ENCODE results near the gene CES5A.
"Not testable (repeated sequence)": the region's sequence is repeated elsewhere in the genome, so short reads cannot be mapped to it uniquely, and the experiment has no call there.

The CES5A gene

GRCh38 chr16:55825115-55825728 is 50.0 kb downstream of the CES5A start:
- no peak for DNase-seq

DNA sequence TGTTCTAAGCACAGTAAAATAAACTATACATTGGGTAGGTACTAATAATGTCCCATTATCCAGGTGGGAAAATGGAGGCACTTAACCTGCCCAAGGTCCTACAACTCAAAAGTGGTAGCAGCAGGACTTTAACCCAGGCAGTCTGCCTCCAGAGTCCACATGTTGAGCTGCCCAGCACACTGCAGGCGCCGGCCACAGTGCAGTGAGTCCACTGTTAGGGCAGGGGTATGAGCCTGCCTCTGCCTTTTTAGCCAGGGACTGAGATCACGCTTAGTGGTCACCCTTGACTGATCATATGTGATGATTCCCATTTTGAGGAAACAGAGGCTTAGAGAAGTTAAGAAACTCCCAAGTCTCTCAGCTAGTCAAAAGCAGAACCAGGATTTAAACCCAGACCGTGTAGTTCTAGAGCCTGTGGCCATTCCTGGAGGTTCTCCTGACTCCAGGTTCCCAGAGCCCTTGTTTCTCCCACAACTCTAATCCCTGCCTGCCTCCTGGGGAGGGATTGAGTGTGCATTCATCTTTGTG is 50.6 kb downstream of the CES5A start:
- no peak for DNase-seq

- DNase-seq, result no peak
These were observed 52.8 kb downstream of the CES5A start for GRCh38 chr16:55822280-55822810.

- no peak for DNase-seq
These were observed 54.0 kb downstream of the CES5A start for GRCh38 chr16:55821210-55821609.

DNA sequence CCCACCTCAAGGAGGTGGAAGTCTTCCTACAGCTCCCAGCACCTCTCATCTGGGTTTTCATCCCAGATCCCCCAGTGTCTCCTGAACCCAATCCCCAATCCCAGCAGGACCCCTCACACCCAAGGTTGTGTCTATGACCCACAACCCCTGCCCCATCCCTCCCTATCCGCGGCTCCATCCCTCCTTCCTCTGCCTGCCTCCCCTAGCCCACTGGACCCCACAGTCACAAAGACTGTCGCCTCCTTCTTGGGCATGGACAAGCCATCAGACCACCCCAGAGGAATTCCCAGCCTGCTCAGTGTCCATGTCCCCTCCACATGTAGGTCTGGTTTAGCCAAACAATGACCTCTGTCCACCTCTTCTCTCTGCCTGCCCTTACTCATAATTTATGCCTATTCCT is 54.6 kb downstream of the CES5A start:
- DNase-seq, result no peak

- no peak for DNase-seq
These were observed 57.8 kb downstream of the CES5A start for GRCh38 chr16:55817236-55817912.

GRCh38 chr16:55816222-55816621 is 59.0 kb downstream of the CES5A start:
- DNase-seq, result not testable (repeated sequence)

DNA sequence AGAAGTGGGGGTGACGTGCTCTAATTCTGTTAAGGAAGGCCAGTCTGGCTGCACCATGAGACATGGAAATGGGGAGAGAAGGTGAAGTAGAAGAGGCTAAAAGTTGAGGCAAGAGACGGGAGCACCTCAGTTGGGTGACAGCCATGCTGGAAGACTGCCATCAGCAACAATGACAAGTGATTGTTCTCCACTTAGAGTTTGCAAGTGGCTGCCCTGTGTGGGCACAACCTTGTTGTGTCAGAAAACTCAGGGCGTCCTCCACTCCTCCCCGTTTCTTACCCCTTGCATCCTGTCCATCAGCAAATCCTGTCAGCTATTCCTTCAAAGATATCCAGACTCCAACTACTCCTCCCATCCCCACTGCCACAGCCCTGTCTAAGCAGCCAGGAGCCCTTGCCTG is 59.9 kb downstream of the CES5A start:
- DNase-seq, result no peak

GRCh38 chr16:55814174-55814573 is 61.0 kb downstream of the CES5A start:
- not testable (repeated sequence) for DNase-seq

- not testable (repeated sequence) for DNase-seq
These were observed 61.4 kb downstream of the CES5A start for GRCh38 chr16:55813730-55814129.

GRCh38 chr16:55812951-55813350 is 62.2 kb downstream of the CES5A start:
- no peak for DNase-seq

DNA sequence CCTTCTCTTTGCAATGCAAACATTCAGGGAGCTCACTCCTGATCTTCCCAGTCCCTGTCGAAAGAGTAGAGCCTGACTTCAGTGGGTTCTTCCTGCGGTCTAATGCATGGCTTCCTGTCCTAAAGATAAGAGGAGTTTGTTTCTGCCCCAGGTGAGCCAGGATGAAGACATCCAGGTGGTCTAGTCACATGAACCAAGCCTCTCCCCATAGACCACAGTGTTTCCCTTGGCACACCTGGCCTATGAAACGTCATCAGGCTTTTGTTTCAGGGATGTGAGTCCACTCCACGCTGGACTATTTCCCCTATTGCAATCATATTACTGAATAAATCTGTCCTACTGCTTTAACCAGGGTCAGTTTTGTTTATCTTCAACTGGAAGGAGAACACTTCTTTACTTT is 63.4 kb downstream of the CES5A start:
- no peak for DNase-seq

GRCh38 chr16:55810451-55810961 is 64.7 kb downstream of the CES5A start:
- DNase-seq, result no peak

- DNase-seq, result no peak
These were observed 65.3 kb downstream of the CES5A start for GRCh38 chr16:55809851-55810250.

GRCh38 chr16:55809386-55809785 is 65.8 kb downstream of the CES5A start:
- DNase-seq, result no peak

- DNase-seq, result not testable (repeated sequence)
These were observed 66.9 kb downstream of the CES5A start for GRCh38 chr16:55808286-55808685.

DNA sequence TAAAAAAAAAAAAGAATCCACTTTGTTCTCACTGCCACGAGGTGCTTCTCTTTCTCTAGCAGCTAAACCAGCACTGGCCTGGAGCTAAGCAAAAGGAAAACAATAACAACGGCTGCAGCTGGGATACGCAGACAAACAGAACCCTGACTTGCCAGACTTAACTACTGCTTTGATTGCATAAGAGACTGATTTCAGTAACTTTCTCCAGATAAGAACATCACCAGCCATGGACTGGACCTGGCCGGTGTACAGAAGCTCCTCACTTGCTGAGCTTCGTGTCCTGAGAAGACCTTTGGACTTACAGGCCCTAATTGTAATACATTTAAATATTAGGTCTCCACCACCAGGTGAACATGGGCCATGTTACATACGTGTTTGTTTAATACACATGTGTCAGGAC is 70.1 kb downstream of the CES5A start:
- not testable (repeated sequence) for DNase-seq

- DNase-seq, result not testable (repeated sequence)
These were observed 71.5 kb downstream of the CES5A start for GRCh38 chr16:55803681-55804080.
